Breast epithelium (tissue), 4 donors: ENCODE measurements around the gene ZRANB1. TPM values are rescaled to one million over a fixed set of nuclear protein-coding genes. Genes with fewer than 3 reads are reported as not detected.

Experiments
- DNase-seq, 2 donors: peaks; one replicate each; pipeline ENCODE4 v3.0.0-alpha.2; 2019; ENCODE audit warnings: low spot score in 2 of 2
- H3K27ac ChIP-seq, 2 donors: fragments of 200-600 bp; sonication (generic) in 1 of 2; one replicate each; pipeline ENCODE4 v1.5.1; 2016 to 2019; ENCODE audit warnings: mild to moderate bottlenecking in 1 of 2
- H3K27me3 ChIP-seq, 2 donors: fragments of 200-600 bp; sonication (generic) in 1 of 2; one replicate each; pipeline versions ENCODE4 v1.5.1 to v1.6.0; 2017 to 2019; ENCODE audit warnings: control low read depth in 1 of 2, mild to moderate bottlenecking in 1 of 2
- H3K36me3 ChIP-seq: fragments of 200-600 bp; one replicate; pipeline ENCODE4 v1.5.1; 2019
- H3K4me1 ChIP-seq, 2 donors: fragments of 200-600 bp; sonication (generic); one replicate each; pipeline ENCODE4 v1.5.1; 2016 to 2019; ENCODE audit warnings: control low read depth in 1 of 2
- H3K4me3 ChIP-seq, 3 donors: fragments of 200-600 bp; sonication (generic); 1 replicate in 2 of 3; 2 replicates in 1 of 3; pipeline ENCODE4 v1.5.1; 2016 to 2019; ENCODE audit warnings: mild to moderate bottlenecking in 3 of 3, moderate library complexity in 2 of 3
- H3K9me3 ChIP-seq, 2 donors: fragments of 200-600 bp; sonication (generic) in 1 of 2; one replicate each; pipeline ENCODE4 v1.5.1; 2016 to 2019; ENCODE audit warnings: control low read depth in 1 of 2
- POLR2A ChIP-seq: fragments of 450-650 bp; IDR thresholded peaks from one replicate; pipeline ENCODE4 v1.6.1; 2016; ENCODE audit warnings: antibody characterized with exemption, mild to moderate bottlenecking, moderate library complexity
- POLR2AphosphoS5 ChIP-seq, 3 donors: sonication (generic); formaldehyde crosslinking; IDR thresholded peaks; one replicate each; pipeline ENCODE4 v1.6.1; 2017; ENCODE audit warnings: antibody characterized with exemption in 3 of 3
- intact Hi-C: fragments of 100-400 bp; cut with DNase I; formaldehyde crosslinking; loops from one replicate; pipeline ENCODE4 v1.15.1; 2023; ENCODE audit warnings: low total_unique reads
- total RNA-seq, 3 donors: library from RNA; depleted of rRNA; stranded (reverse); fragments of >200 nt; gene quantifications; one replicate each; pipeline ENCODE4 v1.1.0, GENCODE V29; 2016
- TF ChIP-seq, protein P1 (sequence below), 3 donors: fragments of 450-650 bp; IDR thresholded peaks; one replicate each; pipeline ENCODE4 v1.5.1; 2016 to 2017; ENCODE audit warnings: antibody characterized with exemption in 3 of 3, mild to moderate bottlenecking in 3 of 3, moderate library complexity in 3 of 3

The ZRANB1 gene
- total RNA-seq, 3 donors from 2014 or later, result 32.4 to 37.4 (median 35.1) TPM

DNA sequence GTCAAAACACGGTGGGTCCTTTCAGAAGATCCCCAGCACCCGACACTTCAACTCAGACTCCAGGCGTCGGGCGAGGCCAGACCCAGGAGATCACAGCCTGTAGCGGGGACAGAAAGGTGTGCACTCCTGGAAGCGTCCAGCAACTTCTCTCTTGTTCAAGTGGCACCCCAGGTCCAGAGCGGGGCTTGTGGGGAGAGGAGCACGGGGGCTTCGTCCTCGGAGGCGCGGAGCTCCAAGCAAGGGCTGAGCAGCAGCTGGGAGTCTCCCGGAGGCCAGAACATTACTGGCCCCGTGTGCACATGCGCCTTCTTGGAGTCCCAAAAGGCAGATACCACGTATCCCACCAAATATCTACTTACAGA lies 54.9 kb downstream of the ZRANB1 start:
- Histone ChIP-seq H3K4me3 (no peak overlapping the region), H3K36me3 (no peaks in the 10 kb centered on the region), H3K4me1 (peaks cover 9 to 26% of the 10 kb centered on the region in 2 donors), H3K27me3 (no peaks in the 10 kb centered on the region), H3K9me3 (no peaks in the 10 kb centered on the region), H3K27ac (no peak overlapping the region)
- no peak for DNase-seq
- TF ChIP-seq POLR2A (no peak), POLR2AphosphoS5 (IDR thresholded peaks at IDR 0.05) (no peak)
- TF ChIP-seq, protein P1, sequence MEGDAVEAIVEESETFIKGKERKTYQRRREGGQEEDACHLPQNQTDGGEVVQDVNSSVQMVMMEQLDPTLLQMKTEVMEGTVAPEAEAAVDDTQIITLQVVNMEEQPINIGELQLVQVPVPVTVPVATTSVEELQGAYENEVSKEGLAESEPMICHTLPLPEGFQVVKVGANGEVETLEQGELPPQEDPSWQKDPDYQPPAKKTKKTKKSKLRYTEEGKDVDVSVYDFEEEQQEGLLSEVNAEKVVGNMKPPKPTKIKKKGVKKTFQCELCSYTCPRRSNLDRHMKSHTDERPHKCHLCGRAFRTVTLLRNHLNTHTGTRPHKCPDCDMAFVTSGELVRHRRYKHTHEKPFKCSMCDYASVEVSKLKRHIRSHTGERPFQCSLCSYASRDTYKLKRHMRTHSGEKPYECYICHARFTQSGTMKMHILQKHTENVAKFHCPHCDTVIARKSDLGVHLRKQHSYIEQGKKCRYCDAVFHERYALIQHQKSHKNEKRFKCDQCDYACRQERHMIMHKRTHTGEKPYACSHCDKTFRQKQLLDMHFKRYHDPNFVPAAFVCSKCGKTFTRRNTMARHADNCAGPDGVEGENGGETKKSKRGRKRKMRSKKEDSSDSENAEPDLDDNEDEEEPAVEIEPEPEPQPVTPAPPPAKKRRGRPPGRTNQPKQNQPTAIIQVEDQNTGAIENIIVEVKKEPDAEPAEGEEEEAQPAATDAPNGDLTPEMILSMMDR (IDR thresholded peaks at IDR 0.05), result no peak
- intact Hi-C loops, result no loop called here

DNA sequence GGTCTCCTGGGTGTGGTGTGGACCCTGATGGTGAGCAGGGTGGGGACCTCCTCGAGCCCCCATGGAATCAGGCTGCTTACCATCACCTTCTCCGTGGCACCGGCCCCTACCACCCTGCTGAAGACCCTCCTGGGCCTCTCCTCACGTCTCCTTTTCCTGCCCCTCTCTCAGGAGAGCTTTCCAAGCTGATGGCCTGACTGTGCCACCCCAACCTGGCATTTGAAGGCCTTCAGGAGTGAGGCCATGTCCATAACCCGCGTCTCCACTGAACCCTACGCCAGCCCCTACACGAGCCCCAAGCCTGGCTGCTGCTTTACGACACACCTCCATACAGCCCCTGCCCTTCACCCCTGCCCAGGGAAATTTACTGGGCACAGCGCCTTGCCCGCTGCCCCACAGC lies 55.4 kb downstream of the ZRANB1 start:
- no peak overlapping the region for H3K27ac ChIP-seq
- DNase-seq, result no peak
- no peaks in the 10 kb centered on the region for H3K9me3 ChIP-seq
- H3K4me1 ChIP-seq, result peaks cover 9 to 29% of the 10 kb centered on the region in 2 donors
- H3K27me3 ChIP-seq, result no peaks in the 10 kb centered on the region
- no peaks in the 10 kb centered on the region for H3K36me3 ChIP-seq
- TF ChIP-seq, protein P1 (IDR thresholded peaks at IDR 0.05), result no peak
- TF ChIP-seq POLR2AphosphoS5 (IDR thresholded peaks at IDR 0.05) (no peak), POLR2A (no peak)
- H3K4me3 ChIP-seq, result no peak overlapping the region
- intact Hi-C loops, result no loop called here

DNA sequence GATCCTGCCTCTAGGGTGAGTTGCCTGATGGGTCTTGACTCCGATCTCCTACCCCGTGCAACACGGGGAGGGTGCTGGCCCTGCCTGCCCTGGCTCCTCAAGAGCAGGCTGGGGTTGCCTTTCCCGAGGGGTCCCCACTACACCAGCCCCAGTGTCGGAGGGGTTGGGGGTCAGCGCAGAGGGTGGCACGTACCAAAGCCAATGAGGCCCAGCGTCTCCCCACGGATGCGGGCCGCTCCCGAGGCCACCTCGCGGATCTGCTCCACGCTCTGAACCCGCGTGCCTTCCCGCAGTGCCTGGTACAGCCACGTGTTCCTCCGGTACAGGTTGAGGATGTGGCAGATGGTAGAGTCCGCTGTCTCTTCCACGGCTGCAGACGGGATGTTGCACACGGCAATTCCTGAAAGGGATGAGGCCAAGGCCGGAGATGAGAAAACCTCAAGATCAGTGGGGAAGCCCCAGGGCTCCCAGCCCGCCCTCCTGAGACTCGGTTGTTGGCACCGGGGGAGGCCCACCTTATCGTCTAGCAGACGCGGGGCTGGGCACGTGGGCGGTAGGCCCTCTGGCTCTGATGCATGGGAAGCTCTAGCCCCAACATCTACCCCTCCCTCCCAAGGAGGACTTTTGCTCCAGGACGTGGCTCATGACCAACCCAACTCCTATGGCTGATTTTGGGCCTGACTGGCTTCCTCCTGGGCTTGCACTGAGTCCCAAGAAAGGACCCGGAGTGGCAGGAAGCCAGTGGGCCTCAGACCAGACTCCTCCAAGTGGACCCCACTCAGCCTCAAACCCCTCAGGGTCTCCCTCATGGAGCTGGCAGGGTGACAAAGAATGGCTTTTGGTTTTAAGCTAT lies 56.1 kb downstream of the ZRANB1 start:
- no peaks in the 10 kb centered on the region for H3K27me3 ChIP-seq
- intact Hi-C loops, result no loop called here
- H3K27ac ChIP-seq, result peak overlapping the region; percentile 74 to 85
- no peaks in the 10 kb centered on the region for H3K9me3 ChIP-seq
- no peak overlapping the region for H3K4me3 ChIP-seq
- H3K36me3 ChIP-seq, result no peaks in the 10 kb centered on the region
- DNase-seq, result peak in 1 of 2 donors; percentile 20
- peaks cover 9 to 32% of the 10 kb centered on the region in 2 donors for H3K4me1 ChIP-seq
- TF ChIP-seq POLR2A (no peak), POLR2AphosphoS5 (IDR thresholded peaks at IDR 0.05) (no peak)
- TF ChIP-seq, protein P1 (IDR thresholded peaks at IDR 0.05), result no peak

DNA sequence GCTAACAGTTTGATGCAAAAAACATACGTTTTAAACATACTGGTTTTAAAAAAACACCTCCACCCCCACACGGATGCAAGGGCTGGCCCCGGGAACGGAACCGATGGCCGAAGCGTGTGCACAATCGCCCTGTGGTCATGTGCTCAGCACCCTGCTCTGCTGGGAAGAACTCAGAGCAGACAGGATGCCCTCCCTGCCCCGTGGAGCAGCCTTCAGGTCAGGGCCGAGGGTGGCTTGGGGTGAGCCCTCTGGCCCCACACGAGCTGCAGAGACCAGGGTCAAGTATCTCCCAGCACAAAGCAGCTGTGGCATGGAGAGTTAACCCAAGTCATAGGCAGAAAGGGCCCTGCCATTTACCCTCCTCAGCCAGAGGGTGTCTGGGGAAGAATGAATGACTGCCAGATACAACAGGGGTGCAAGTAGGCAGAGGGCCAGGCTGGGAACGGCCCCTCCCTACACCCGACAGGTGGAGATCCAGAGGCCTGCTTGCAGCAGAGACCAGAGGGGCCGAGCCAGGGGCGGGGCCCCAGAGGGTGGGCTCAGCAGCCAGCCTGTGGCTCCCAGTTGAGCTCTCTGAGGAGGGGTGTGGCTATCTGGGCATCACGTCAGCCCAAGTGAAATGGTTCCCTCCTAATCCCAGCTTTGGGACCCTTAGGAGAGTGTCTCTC lies 56.8 kb downstream of the ZRANB1 start:
- no peak overlapping the region for H3K4me3 ChIP-seq
- H3K36me3 ChIP-seq, result no peaks in the 10 kb centered on the region
- peaks cover 9 to 32% of the 10 kb centered on the region in 2 donors for H3K4me1 ChIP-seq
- no peaks in the 10 kb centered on the region for H3K9me3 ChIP-seq
- H3K27ac ChIP-seq, result peak overlapping the region; percentile 74 to 85
- no peak for TF ChIP-seq POLR2AphosphoS5 (IDR thresholded peaks at IDR 0.05)
- TF ChIP-seq, protein P1 (IDR thresholded peaks at IDR 0.05), result no peak
- no peak for TF ChIP-seq POLR2A
- intact Hi-C loops, result no loop called here
- DNase-seq, result peak in 1 of 2 donors; percentile 17
- no peaks in the 10 kb centered on the region for H3K27me3 ChIP-seq
